Measurements from ENCODE around the gene FAM200C. TPM values are rescaled to one million over a fixed set of nuclear protein-coding genes. Genes with fewer than 3 reads are reported as not detected.

FAM200C gene
- total and polyA plus RNA-seq, 9 of the 15 experiments (the other 6 are each of a cell fraction or from before 2014, with no cell fraction given): 1.3 to 7.0 (median 1.8) TPM

DNA sequence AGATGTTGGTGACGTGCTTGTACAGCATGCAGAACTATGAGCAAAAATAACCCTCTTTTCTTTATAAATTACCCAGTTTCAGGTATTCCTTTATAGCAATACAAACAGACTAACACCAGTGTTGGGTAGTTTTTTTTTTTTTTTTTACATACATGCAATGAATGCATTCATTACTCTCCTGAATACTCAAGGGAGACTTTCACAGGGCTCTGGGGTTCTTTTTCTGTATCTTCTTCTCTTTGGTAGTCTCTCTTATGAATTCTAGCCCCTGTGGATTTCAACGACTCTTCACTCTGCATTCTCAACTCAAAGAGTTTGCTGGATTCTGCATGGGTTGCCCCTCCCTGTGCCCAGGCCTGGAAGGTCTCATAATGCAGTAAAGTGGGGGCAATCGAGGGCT lies 49.6 kb upstream of the FAM200C start (continued):
- TF ChIP-seq, protein P1, sequence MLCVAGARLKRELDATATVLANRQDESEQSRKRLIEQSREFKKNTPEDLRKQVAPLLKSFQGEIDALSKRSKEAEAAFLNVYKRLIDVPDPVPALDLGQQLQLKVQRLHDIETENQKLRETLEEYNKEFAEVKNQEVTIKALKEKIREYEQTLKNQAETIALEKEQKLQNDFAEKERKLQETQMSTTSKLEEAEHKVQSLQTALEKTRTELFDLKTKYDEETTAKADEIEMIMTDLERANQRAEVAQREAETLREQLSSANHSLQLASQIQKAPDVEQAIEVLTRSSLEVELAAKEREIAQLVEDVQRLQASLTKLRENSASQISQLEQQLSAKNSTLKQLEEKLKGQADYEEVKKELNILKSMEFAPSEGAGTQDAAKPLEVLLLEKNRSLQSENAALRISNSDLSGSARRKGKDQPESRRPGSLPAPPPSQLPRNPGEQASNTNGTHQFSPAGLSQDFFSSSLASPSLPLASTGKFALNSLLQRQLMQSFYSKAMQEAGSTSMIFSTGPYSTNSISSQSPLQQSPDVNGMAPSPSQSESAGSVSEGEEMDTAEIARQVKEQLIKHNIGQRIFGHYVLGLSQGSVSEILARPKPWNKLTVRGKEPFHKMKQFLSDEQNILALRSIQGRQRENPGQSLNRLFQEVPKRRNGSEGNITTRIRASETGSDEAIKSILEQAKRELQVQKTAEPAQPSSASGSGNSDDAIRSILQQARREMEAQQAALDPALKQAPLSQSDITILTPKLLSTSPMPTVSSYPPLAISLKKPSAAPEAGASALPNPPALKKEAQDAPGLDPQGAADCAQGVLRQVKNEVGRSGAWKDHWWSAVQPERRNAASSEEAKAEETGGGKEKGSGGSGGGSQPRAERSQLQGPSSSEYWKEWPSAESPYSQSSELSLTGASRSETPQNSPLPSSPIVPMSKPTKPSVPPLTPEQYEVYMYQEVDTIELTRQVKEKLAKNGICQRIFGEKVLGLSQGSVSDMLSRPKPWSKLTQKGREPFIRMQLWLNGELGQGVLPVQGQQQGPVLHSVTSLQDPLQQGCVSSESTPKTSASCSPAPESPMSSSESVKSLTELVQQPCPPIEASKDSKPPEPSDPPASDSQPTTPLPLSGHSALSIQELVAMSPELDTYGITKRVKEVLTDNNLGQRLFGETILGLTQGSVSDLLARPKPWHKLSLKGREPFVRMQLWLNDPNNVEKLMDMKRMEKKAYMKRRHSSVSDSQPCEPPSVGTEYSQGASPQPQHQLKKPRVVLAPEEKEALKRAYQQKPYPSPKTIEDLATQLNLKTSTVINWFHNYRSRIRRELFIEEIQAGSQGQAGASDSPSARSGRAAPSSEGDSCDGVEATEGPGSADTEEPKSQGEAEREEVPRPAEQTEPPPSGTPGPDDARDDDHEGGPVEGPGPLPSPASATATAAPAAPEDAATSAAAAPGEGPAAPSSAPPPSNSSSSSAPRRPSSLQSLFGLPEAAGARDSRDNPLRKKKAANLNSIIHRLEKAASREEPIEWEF (CRISPR knock-in tag; IDR thresholded peaks at IDR 0.05): no peak
- no peak for TF ChIP-seq TAF9B (IDR thresholded peaks at IDR 0.05; ENCODE audit: partially characterized antibody)

DNA sequence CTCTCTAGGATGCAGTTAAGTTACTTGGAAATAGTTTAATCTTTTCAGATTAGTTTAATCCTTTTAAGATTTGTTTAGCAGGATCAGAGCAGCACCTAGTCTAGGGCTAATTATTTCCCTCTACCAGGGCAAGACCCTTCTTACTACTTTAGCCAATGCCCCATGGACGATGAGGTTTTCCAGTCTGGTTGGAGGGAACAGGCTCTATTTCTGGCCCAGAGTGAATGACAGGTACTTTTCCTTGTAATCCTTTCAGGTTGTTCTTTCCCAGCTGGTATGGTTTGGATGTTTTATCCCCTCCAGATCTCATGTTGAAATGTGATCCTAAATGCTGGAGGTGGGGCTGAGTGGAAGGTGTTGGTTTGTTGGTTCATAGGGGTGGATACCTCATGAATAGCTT lies 49.0 kb upstream of the FAM200C start:
- no peaks in the 10 kb centered on the region for H3K9me1 ChIP-seq (ENCODE audit: control insufficient read depth, insufficient read depth, low read length)
- 0% methylated on average over 1 of the region's 1 CpG for WGBS (ENCODE audit: insufficient coverage, low coverage, missing lambda C conversion rate)
- intact Hi-C loops (cut with micrococcal nuclease): no loop called here
- no peaks in the 10 kb centered on the region for H3K27me3 ChIP-seq (ENCODE audit: control insufficient read depth in 2 of 2, insufficient read depth in 2 of 2, low read length in 2 of 2)
- no TSS peak for BruUV-seq (replicated peaks)
- H3K4me3 ChIP-seq: no peak overlapping the region
- H4K20me1 ChIP-seq (replicated peaks; ENCODE audit: control insufficient read depth, insufficient read depth, low read length): no peaks in the 10 kb centered on the region; the same call in 1 of the 2 replicates
- ChIA-PET POLR2A (interaction anchor here (0.6 to 0.8 kb wide), 3 partner anchors 10 to 435 kb away, joined by 3 to 6 read pairs (median 3); no protein-coding TSS in a partner anchor), CTCF (ENCODE audit: low intra/inter-chr PET ratio) (no interaction called here)
- H3K36me3 ChIP-seq (ENCODE audit: control insufficient read depth, insufficient read depth, low read length): no peaks in the 10 kb centered on the region
- in situ Hi-C loops (cut with MboI): no loop called here
- H3K4me1 ChIP-seq (replicated peaks in 1 of 2; ENCODE audit: control insufficient read depth in 2 of 2, insufficient read depth in 2 of 2, low read length in 2 of 2): no peaks in the 10 kb centered on the region
- H3K27ac ChIP-seq (ENCODE audit: extremely low read depth, low read depth, low read length): no peak overlapping the region
- H3K9ac ChIP-seq (ENCODE audit: insufficient read depth in 1 of 2, low read depth in 2 of 2, low read length in 2 of 2): no peak overlapping the region
- H3K9me3 ChIP-seq (replicated peaks; ENCODE audit: control insufficient read depth, insufficient read depth, low read depth, low read length): no peaks in the 10 kb centered on the region
- no peak overlapping the region for H3K4me2 ChIP-seq (ENCODE audit: insufficient read depth, low read length)
- DNase-seq (ENCODE audit: extremely low read depth in 1 of 4, low spot score in 3 of 4) (no peak), ATAC-seq (no peak), FAIRE-seq (no peak)
- H3K79me2 ChIP-seq (ENCODE audit: control insufficient read depth, insufficient read depth, low read length): no peaks in the 10 kb centered on the region
- H2AFZ ChIP-seq (ENCODE audit: low read depth, low read length): no peak overlapping the region
- TF ChIP-seq, protein P2, sequence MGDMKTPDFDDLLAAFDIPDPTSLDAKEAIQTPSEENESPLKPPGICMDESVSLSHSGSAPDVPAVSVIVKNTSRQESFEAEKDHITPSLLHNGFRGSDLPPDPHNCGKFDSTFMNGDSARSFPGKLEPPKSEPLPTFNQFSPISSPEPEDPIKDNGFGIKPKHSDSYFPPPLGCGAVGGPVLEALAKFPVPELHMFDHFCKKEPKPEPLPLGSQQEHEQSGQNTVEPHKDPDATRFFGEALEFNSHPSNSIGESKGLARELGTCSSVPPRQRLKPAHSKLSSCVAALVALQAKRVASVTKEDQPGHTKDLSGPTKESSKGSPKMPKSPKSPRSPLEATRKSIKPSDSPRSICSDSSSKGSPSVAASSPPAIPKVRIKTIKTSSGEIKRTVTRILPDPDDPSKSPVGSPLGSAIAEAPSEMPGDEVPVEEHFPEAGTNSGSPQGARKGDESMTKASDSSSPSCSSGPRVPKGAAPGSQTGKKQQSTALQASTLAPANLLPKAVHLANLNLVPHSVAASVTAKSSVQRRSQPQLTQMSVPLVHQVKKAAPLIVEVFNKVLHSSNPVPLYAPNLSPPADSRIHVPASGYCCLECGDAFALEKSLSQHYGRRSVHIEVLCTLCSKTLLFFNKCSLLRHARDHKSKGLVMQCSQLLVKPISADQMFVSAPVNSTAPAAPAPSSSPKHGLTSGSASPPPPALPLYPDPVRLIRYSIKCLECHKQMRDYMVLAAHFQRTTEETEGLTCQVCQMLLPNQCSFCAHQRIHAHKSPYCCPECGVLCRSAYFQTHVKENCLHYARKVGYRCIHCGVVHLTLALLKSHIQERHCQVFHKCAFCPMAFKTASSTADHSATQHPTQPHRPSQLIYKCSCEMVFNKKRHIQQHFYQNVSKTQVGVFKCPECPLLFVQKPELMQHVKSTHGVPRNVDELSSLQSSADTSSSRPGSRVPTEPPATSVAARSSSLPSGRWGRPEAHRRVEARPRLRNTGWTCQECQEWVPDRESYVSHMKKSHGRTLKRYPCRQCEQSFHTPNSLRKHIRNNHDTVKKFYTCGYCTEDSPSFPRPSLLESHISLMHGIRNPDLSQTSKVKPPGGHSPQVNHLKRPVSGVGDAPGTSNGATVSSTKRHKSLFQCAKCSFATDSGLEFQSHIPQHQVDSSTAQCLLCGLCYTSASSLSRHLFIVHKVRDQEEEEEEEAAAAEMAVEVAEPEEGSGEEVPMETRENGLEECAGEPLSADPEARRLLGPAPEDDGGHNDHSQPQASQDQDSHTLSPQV (IDR thresholded peaks at IDR 0.05): no peak
- TF ChIP-seq POLR3G (IDR thresholded peaks at IDR 0.05; ENCODE audit: extremely low read depth, insufficient read length, insufficient replicate concordance): no peak
- no peak for TF ChIP-seq CREB1 (IDR thresholded peaks at IDR 0.05)
- TF ChIP-seq CREB1 (CRISPR knock-in tag; IDR thresholded peaks at IDR 0.05): no peak
- TF ChIP-seq, protein P3, sequence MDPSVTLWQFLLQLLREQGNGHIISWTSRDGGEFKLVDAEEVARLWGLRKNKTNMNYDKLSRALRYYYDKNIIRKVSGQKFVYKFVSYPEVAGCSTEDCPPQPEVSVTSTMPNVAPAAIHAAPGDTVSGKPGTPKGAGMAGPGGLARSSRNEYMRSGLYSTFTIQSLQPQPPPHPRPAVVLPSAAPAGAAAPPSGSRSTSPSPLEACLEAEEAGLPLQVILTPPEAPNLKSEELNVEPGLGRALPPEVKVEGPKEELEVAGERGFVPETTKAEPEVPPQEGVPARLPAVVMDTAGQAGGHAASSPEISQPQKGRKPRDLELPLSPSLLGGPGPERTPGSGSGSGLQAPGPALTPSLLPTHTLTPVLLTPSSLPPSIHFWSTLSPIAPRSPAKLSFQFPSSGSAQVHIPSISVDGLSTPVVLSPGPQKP (CRISPR knock-in tag; IDR thresholded peaks at IDR 0.05): no peak
- no peak for TF ChIP-seq ZKSCAN1 (IDR thresholded peaks at IDR 0.05; ENCODE audit: low read depth, low read length)
- no peak for TF ChIP-seq SMAD4 (CRISPR knock-in tag; conservative IDR thresholded peaks at IDR 0.05)
- no peak for TF ChIP-seq FOXP1 (CRISPR knock-in tag; IDR thresholded peaks at IDR 0.05)
- no peak for TF ChIP-seq ZNF699 (CRISPR knock-in tag; IDR thresholded peaks at IDR 0.05; ENCODE audit: insufficient replicate concordance)

Measured in K562 (cell line).